ENCODE data around the gene VPS8. TPM values are rescaled to one million over a fixed set of nuclear protein-coding genes. Genes with fewer than 3 reads are reported as not detected.

VPS8 gene
- total and polyA plus RNA-seq, 2 of the 13 experiments (the other 11 are each of a cell fraction or from before 2014, with no cell fraction given): 14.2 to 35.1 TPM

DNA sequence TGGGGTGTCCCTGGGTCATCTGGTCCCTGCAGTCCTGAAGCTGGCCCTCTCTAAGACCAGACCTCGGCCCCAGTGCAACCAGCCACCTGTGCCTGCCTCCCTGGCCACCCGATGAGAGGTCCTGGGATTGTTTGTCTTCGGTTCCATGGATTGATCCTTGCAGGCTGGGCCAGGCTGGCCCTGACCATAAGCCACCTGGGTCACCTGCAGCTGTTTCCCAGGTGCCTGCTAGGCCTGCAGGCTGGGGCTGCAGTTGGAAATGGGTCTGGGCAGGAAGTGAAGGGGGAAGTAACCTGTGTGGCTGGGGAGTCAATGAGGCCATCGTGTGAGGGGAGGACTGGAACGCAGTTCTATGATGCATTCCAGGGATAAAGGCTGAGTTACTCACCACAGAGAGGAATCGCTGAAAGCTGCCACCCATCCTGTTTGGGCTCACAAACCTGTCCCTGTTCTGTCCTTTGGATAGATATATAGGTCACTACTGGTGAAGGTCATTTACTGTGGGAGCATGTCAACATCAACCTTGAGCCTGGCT lies 30.9 kb upstream of the VPS8 start:
- Histone ChIP-seq H3K9me3 (ENCODE audit: low read length) (no peaks in the 10 kb centered on the region), H3K4me1 (ENCODE audit: insufficient read depth, low read length) (peaks cover 5% of the 10 kb centered on the region; the same call in 1 of the 2 replicates), H3K27ac (ENCODE audit: extremely low read length, insufficient read depth, low read length) (no peak overlapping the region), H2AFZ (ENCODE audit: low read length) (no peak overlapping the region), H4K20me1 (ENCODE audit: insufficient read depth, low read length) (0 out of 2 replicates have a peak, but pooled peaks cover 2% of the 10 kb centered on the region), H3K4me2 (ENCODE audit: low read depth, low read length) (no peak overlapping the region), H3K27me3 (ENCODE audit: control insufficient read depth in 1 of 2, insufficient read depth in 2 of 2, low read length in 2 of 2) (peaks cover 2 to 46% of the 10 kb centered on the region in 2 experiments), H3K4me3 (replicated peaks in 1 of 3; ENCODE audit: insufficient read depth in 1 of 3, low read depth in 2 of 3, low read length in 3 of 3) (no peak overlapping the region), H3K36me3 (replicated peaks in 1 of 2; ENCODE audit: control insufficient read depth in 1 of 2, insufficient read depth in 2 of 2, low read length in 2 of 2) (no peaks in the 10 kb centered on the region), H3K9ac (ENCODE audit: insufficient read depth, low read depth, low read length) (no peak overlapping the region), H3K79me2 (ENCODE audit: insufficient read depth, low read length) (no peaks in the 10 kb centered on the region)
- intact Hi-C loops (cut with micrococcal nuclease; ENCODE audit: unreplicated experiment): no loop called here
- 39% methylated on average over 4 of the region's 6 CpGs for WGBS (ENCODE audit: low lambda C conversion rate)
- CTCF ChIA-PET (ENCODE audit: low intra/inter-chr PET ratio, low total read pairs): no interaction called here
- DNase-seq (ENCODE audit: low spot score) (no peak), ATAC-seq (no peak; the same call in 2 of the 3 replicates), FAIRE-seq (no peak)
- in situ Hi-C loops (cut with HindIII; ENCODE audit: extremely low pct_ligation_motif_present, low pct_unique_long_range_greater_than_20kb): no loop called here
- POLR2A ChIA-PET: no interaction called here
- TF ChIP-seq RBM39 (IDR thresholded peaks at IDR 0.05; ENCODE audit: low read depth, low read length, poor library complexity, severe bottlenecking) (no peak), PITX1 (CRISPR knock-in tag; IDR thresholded peaks at IDR 0.05) (no peak)
- no TSS peak for BruUV-seq (replicated peaks)

DNA sequence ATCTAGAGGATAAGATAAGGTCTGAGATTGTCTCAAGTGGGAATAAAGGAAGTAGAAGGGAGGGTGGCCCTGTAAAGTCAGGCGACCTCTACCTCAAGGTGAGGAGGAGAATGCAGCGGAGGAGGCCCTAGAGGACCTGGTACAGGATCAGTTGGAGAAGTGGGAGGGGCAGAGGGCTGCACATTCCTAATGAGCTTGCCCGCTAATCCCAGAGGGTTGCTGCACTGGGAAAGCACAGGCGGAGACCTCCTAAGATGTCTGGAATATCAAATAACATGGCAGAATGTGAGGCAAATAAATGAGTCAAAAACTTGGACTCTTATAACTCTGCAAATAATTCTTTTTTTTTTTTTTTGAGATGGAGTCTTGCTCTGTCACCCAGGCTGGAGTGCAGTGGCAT lies 30.2 kb upstream of the VPS8 start:
- Histone ChIP-seq H3K27me3 (ENCODE audit: control insufficient read depth in 1 of 2, insufficient read depth in 2 of 2, low read length in 2 of 2) (peaks cover 2 to 44% of the 10 kb centered on the region in 2 experiments), H3K9ac (ENCODE audit: insufficient read depth, low read depth, low read length) (no peak overlapping the region), H3K79me2 (ENCODE audit: insufficient read depth, low read length) (no peaks in the 10 kb centered on the region), H3K4me1 (ENCODE audit: insufficient read depth, low read length) (peaks cover 5% of the 10 kb centered on the region; the same call in 1 of the 2 replicates), H4K20me1 (ENCODE audit: insufficient read depth, low read length) (0 out of 2 replicates have a peak, but pooled peaks cover 2% of the 10 kb centered on the region), H3K9me3 (ENCODE audit: low read length) (no peaks in the 10 kb centered on the region), H2AFZ (ENCODE audit: low read length) (no peak overlapping the region), H3K4me3 (replicated peaks in 1 of 3; ENCODE audit: insufficient read depth in 1 of 3, low read depth in 2 of 3, low read length in 3 of 3) (no peak overlapping the region), H3K27ac (ENCODE audit: extremely low read length, insufficient read depth, low read length) (no peak overlapping the region), H3K4me2 (ENCODE audit: low read depth, low read length) (no peak overlapping the region), H3K36me3 (replicated peaks in 1 of 2; ENCODE audit: control insufficient read depth in 1 of 2, insufficient read depth in 2 of 2, low read length in 2 of 2) (no peaks in the 10 kb centered on the region)
- POLR2A ChIA-PET: no interaction called here
- FAIRE-seq: no peak
- CTCF ChIA-PET (ENCODE audit: low intra/inter-chr PET ratio, low total read pairs): no interaction called here
- in situ Hi-C loops (cut with HindIII; ENCODE audit: extremely low pct_ligation_motif_present, low pct_unique_long_range_greater_than_20kb): no loop called here
- no peak for DNase-seq (ENCODE audit: low spot score)
- intact Hi-C loops (cut with micrococcal nuclease; ENCODE audit: unreplicated experiment): no loop called here
- no peak for ATAC-seq
- WGBS (ENCODE audit: low lambda C conversion rate): 68% methylated on average over 4 of the region's 4 CpGs
- BruUV-seq (replicated peaks): no TSS peak
- TF ChIP-seq TRAFD1 (CRISPR knock-in tag; IDR thresholded peaks at IDR 0.05; ENCODE audit: borderline replicate concordance) (no peak), ZFP36L1 (CRISPR knock-in tag; IDR thresholded peaks at IDR 0.05) (no peak), ZMAT3 (CRISPR knock-in tag; conservative IDR thresholded peaks at IDR 0.05) (no peak), MBNL3 (CRISPR knock-in tag; conservative IDR thresholded peaks at IDR 0.05) (no peak), ZNF124 (CRISPR knock-in tag; IDR thresholded peaks at IDR 0.05) (no peak), HMGA1 (CRISPR knock-in tag; conservative IDR thresholded peaks at IDR 0.05) (no peak), HMGXB4 (CRISPR knock-in tag; IDR thresholded peaks at IDR 0.05; ENCODE audit: borderline replicate concordance in 1 of 2, low read depth in 1 of 2) (no peak), JUNB (CRISPR knock-in tag; IDR thresholded peaks at IDR 0.05; ENCODE audit: borderline replicate concordance) (no peak)
- TF ChIP-seq, protein P1, sequence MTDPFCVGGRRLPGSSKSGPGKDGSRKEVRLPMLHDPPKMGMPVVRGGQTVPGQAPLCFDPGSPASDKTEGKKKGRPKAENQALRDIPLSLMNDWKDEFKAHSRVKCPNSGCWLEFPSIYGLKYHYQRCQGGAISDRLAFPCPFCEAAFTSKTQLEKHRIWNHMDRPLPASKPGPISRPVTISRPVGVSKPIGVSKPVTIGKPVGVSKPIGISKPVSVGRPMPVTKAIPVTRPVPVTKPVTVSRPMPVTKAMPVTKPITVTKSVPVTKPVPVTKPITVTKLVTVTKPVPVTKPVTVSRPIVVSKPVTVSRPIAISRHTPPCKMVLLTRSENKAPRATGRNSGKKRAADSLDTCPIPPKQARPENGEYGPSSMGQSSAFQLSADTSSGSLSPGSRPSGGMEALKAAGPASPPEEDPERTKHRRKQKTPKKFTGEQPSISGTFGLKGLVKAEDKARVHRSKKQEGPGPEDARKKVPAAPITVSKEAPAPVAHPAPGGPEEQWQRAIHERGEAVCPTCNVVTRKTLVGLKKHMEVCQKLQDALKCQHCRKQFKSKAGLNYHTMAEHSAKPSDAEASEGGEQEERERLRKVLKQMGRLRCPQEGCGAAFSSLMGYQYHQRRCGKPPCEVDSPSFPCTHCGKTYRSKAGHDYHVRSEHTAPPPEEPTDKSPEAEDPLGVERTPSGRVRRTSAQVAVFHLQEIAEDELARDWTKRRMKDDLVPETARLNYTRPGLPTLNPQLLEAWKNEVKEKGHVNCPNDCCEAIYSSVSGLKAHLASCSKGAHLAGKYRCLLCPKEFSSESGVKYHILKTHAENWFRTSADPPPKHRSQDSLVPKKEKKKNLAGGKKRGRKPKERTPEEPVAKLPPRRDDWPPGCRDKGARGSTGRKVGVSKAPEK (CRISPR knock-in tag; IDR thresholded peaks at IDR 0.05; ENCODE audit: borderline replicate concordance): no peak

Data from HepG2 (cell line).